Thyroid gland (tissue), 4 donors: ENCODE measurements around the gene CGB8. TPM values are rescaled to one million over a fixed set of nuclear protein-coding genes. Genes with fewer than 3 reads are reported as not detected.

Source experiments
- DNase-seq, 2 donors: peaks; one replicate each; pipeline ENCODE4 v3.0.0-alpha.2; 2019
- H3K27ac ChIP-seq, 3 donors: fragments of 200-600 bp; sonication (generic); 1 replicate in 2 of 3; 2 replicates in 1 of 3; pipeline ENCODE4 v1.5.1; 2016 to 2019; ENCODE audit warnings: mild to moderate bottlenecking in 1 of 3, moderate library complexity in 1 of 3
- H3K27me3 ChIP-seq: fragments of 200-600 bp; sonication (generic); one replicate; pipeline ENCODE4 v1.5.1; 2019
- H3K36me3 ChIP-seq, 2 donors: fragments of 200-600 bp; sonication (generic); one replicate each; pipeline ENCODE4 v1.5.1; 2016 to 2019
- H3K4me1 ChIP-seq, 2 donors: fragments of 200-600 bp; sonication (generic); one replicate each; pipeline ENCODE4 v1.5.1; 2017 to 2019
- H3K4me3 ChIP-seq, 3 donors: fragments of 200-600 bp; sonication (generic); replicated peaks in 1 of 3; 1 replicate in 2 of 3; 2 replicates in 1 of 3; pipeline ENCODE4 v1.5.1; 2016; ENCODE audit warnings: mild to moderate bottlenecking in 1 of 3
- H3K9me3 ChIP-seq: fragments of 200-600 bp; sonication (generic); one replicate; pipeline ENCODE4 v1.5.1; 2017
- POLR2A ChIP-seq, 2 donors: fragments of 450-650 bp; IDR thresholded peaks; one replicate each; pipeline ENCODE4 v1.6.1; 2017; ENCODE audit warnings: antibody characterized with exemption in 2 of 2, mild to moderate bottlenecking in 2 of 2, moderate library complexity in 1 of 2
- WGBS, 2 donors: methylation state at CpG; one replicate each; pipeline ENCODE4 v1.1.5; 2017; 5-methylcytosine and 5-hydroxymethylcytosine counted together
- intact Hi-C: fragments of 100-400 bp; cut with DNase I; formaldehyde crosslinking; loops from one replicate; pipeline ENCODE4 v1.15.1; 2023
- microRNA-seq: library from miRNA; unstranded; fragments of <30 nt; microRNA quantifications from one replicate; pipeline ENCODE4, GENCODE V29; 2016
- small RNA-seq: library from RNA; depleted of rRNA; stranded (forward); fragments of <200 nt; gene quantifications from one replicate; pipeline ENCODE3, GENCODE V24; 2016
- total RNA-seq, 4 donors: library from RNA; depleted of rRNA; stranded (reverse); fragments of >200 nt; gene quantifications; one replicate each; pipeline ENCODE4 v1.2.3, GENCODE V29; 2016
- TF ChIP-seq, protein P1 (sequence below), 6 experiments: fragments of 200-600 bp in 3 of 6; fragments of 450-650 bp in 3 of 6; sonication (generic) in 3 of 6; IDR thresholded peaks; one replicate each; pipeline ENCODE4 v1.5.1; 2016 to 2019; ENCODE audit warnings: antibody characterized with exemption in 6 of 6, mild to moderate bottlenecking in 2 of 6, inconsistent platforms in 1 of 6, moderate library complexity in 1 of 6

The CGB8 gene
- total RNA-seq, 4 donors from 2014 or later: not detected

GRCh38 chr19:49004964-49005614 lies 43.8 kb downstream of the CGB8 start:
- H3K4me1 ChIP-seq: no peaks in the 10 kb centered on the region
- no peaks in the 10 kb centered on the region for H3K27me3 ChIP-seq
- no peak for DNase-seq
- peaks cover 42 to 48% of the 10 kb centered on the region in 2 donors for H3K36me3 ChIP-seq
- WGBS, 2 donors: 93 to 98% methylated on average over 7 of the region's 7 CpGs
- no peak overlapping the region for H3K4me3 ChIP-seq
- H3K27ac ChIP-seq: no peak overlapping the region
- TF ChIP-seq POLR2A (IDR thresholded peaks at IDR 0.05): no peak
- TF ChIP-seq, protein P1, sequence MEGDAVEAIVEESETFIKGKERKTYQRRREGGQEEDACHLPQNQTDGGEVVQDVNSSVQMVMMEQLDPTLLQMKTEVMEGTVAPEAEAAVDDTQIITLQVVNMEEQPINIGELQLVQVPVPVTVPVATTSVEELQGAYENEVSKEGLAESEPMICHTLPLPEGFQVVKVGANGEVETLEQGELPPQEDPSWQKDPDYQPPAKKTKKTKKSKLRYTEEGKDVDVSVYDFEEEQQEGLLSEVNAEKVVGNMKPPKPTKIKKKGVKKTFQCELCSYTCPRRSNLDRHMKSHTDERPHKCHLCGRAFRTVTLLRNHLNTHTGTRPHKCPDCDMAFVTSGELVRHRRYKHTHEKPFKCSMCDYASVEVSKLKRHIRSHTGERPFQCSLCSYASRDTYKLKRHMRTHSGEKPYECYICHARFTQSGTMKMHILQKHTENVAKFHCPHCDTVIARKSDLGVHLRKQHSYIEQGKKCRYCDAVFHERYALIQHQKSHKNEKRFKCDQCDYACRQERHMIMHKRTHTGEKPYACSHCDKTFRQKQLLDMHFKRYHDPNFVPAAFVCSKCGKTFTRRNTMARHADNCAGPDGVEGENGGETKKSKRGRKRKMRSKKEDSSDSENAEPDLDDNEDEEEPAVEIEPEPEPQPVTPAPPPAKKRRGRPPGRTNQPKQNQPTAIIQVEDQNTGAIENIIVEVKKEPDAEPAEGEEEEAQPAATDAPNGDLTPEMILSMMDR (IDR thresholded peaks at IDR 0.05): no peak
- no peaks in the 10 kb centered on the region for H3K9me3 ChIP-seq
- intact Hi-C loops: no loop called here

- intact Hi-C loops: no loop called here
- Histone ChIP-seq H3K27me3 (no peaks in the 10 kb centered on the region), H3K4me3 (no peak overlapping the region), H3K9me3 (no peaks in the 10 kb centered on the region), H3K27ac (no peak overlapping the region), H3K4me1 (no peaks in the 10 kb centered on the region), H3K36me3 (peaks cover 35 to 40% of the 10 kb centered on the region in 2 donors)
- no peak for DNase-seq
- no peak for TF ChIP-seq POLR2A (IDR thresholded peaks at IDR 0.05)
- TF ChIP-seq, protein P1 (IDR thresholded peaks at IDR 0.05): no peak
- 95 to 97% methylated on average over 15 of the region's 15 CpGs for WGBS, 2 donors
These were observed 44.8 kb downstream of the CGB8 start for GRCh38 chr19:49004133-49004532.

GRCh38 chr19:48999481-49000325 lies 49.2 kb downstream of the CGB8 start:
- no peak for TF ChIP-seq POLR2A (IDR thresholded peaks at IDR 0.05)
- TF ChIP-seq, protein P1 (IDR thresholded peaks at IDR 0.05): peak; percentile 11 to 50 (median 26)
- DNase-seq: peak; percentile 17 to 27
- H3K36me3 ChIP-seq: peaks cover 8 to 14% of the 10 kb centered on the region in 2 donors
- no peak overlapping the region for H3K4me3 ChIP-seq
- H3K27ac ChIP-seq: no peak overlapping the region
- H3K4me1 ChIP-seq: peaks cover 1 to 3% of the 10 kb centered on the region in 2 donors
- intact Hi-C loops: no loop called here
- H3K27me3 ChIP-seq: no peaks in the 10 kb centered on the region
- WGBS, 2 donors: 63 to 71% methylated on average over 14 to 15 of the region's 16 CpGs
- H3K9me3 ChIP-seq: no peaks in the 10 kb centered on the region

DNA sequence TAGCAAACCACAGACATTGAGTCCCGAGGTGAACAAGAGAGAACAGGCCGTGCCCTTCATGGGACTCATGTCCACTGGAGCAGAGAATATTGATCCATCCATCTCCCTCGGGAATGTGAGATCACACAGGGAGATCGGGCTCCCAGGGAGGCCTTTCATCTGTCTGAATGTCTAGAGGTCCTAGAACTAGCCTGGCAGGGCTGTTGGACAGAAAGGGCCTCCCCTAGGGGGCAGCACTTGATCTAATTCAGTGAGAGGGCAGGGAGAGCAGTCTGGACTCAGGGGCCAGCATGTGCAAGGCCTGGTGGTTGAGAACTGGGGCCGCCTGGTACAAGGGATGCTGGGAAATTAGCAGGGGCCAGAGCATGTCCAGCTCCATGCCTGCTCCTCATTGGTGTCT lies 50.9 kb downstream of the CGB8 start:
- peak; percentile 20 to 27 for DNase-seq
- intact Hi-C loops: no loop called here

More for the DNA sequence above, 50.9 kb downstream of the CGB8 start:
- WGBS, 2 donors: 62 to 74% methylated on average over 2 to 5 of the region's 5 CpGs
- H3K27ac ChIP-seq: no peak overlapping the region
- H3K4me3 ChIP-seq: no peak overlapping the region
- H3K4me1 ChIP-seq: peaks cover 8 to 11% of the 10 kb centered on the region in 2 donors
- H3K27me3 ChIP-seq: no peaks in the 10 kb centered on the region
- TF ChIP-seq, protein P1 (IDR thresholded peaks at IDR 0.05): peak in 1 of 6 experiments; percentile 12
- TF ChIP-seq POLR2A (IDR thresholded peaks at IDR 0.05): no peak
- no peaks in the 10 kb centered on the region for H3K9me3 ChIP-seq
- peaks cover 0 to under 1% of the 10 kb centered on the region in 2 donors for H3K36me3 ChIP-seq

Small RNA genes lying within 50 kb of the gene (microRNA-seq; reads per million reads assigned to microRNA genes)
- not detected for gene MIR6798

Small RNA genes lying within 50 kb of the gene (small RNA-seq; reads per million reads assigned to genes)
- gene MIR6798: not detected
- not detected for gene RN7SL708P

Other genes starting within 250 kb of the CGB8 start
- gene BCAT2, start 238.1 kb downstream of the CGB8 start, total RNA-seq: 10 to 100 TPM; 35.4 to 52.8 (median 45.9) TPM
- gene HSD17B14, start 212.6 kb downstream of the CGB8 start, total RNA-seq: 10 to 100 TPM; 11.9 to 46.8 (median 22.2) TPM
- 10 to 100 TPM; 15.2 to 21.8 (median 19.0) TPM for gene PLEKHA4, start 180.5 kb downstream of the CGB8 start, total RNA-seq
- 10 to 100 TPM; 18.7 to 31.7 (median 24.2) TPM for gene PPP1R15A, start 176.7 kb downstream of the CGB8 start, total RNA-seq
- gene TULP2, start 150.4 kb downstream of the CGB8 start, total RNA-seq: under 1 TPM in 1 of 4 donors, not detected in 3; 0.27 TPM
- gene NUCB1, start 148.8 kb downstream of the CGB8 start, total RNA-seq: 100 to 1,000 TPM; 267 to 424 (median 371) TPM
- gene DHDH, start 115.4 kb downstream of the CGB8 start, total RNA-seq: not detected
- 10 to 100 TPM; 28.2 to 74.4 (median 41.2) TPM for gene BAX, start 94.2 kb downstream of the CGB8 start, total RNA-seq
- over 10,000 TPM in 1 of 4 donors, 1,000 to 10,000 TPM in 3; 5,748 to 12,335 (median 7,175) TPM for gene FTL, start 83.8 kb downstream of the CGB8 start, total RNA-seq
- gene GYS1, start 55.8 kb downstream of the CGB8 start, total RNA-seq: 10 to 100 TPM; 17.9 to 33.2 (median 23.9) TPM
- 100 to 1,000 TPM in 3 of 4 donors, 10 to 100 TPM in 1; 80.5 to 131 (median 118) TPM for gene RUVBL2, start 55.2 kb downstream of the CGB8 start, total RNA-seq
- not detected for gene LHB, start 32.0 kb downstream of the CGB8 start, total RNA-seq
- not detected for gene CGB3, start 24.8 kb downstream of the CGB8 start, total RNA-seq
- gene CGB2, start 17.2 kb downstream of the CGB8 start, total RNA-seq: not detected
- not detected for gene CGB1, start 12.2 kb downstream of the CGB8 start, total RNA-seq
- gene CGB5, start 5.3 kb downstream of the CGB8 start, total RNA-seq: under 1 TPM in 1 of 4 donors, not detected in 3; 0.56 TPM
- gene CGB7, start 8.6 kb upstream of the CGB8 start, total RNA-seq: not detected
- under 1 TPM in 1 of 4 donors, not detected in 3; 0.33 TPM for gene NTF4, start 15.7 kb upstream of the CGB8 start, total RNA-seq
- gene KCNA7, start 23.6 kb upstream of the CGB8 start, total RNA-seq: not detected
- 100 to 1,000 TPM; 253 to 388 (median 305) TPM for gene SNRNP70, start 36.3 kb upstream of the CGB8 start, total RNA-seq
- gene LIN7B, start 65.3 kb upstream of the CGB8 start, total RNA-seq: 10 to 100 TPM; 10.5 to 17.7 (median 13.8) TPM
- gene C19orf73, start 70.0 kb upstream of the CGB8 start, total RNA-seq: 10 to 100 TPM in 1 of 4 donors, 1 to 10 TPM in 3; 1.7 to 13.4 (median 6.1) TPM
- gene PPFIA3, start 70.4 kb upstream of the CGB8 start, total RNA-seq: 1 to 10 TPM; 4.6 to 7.4 (median 5.3) TPM
- gene HRC, start 106.3 kb upstream of the CGB8 start, total RNA-seq: 1 to 10 TPM; 1.1 to 4.1 (median 2.1) TPM
- 10 to 100 TPM; 18.4 to 36.4 (median 26.1) TPM for gene TRPM4, start 108.7 kb upstream of the CGB8 start, total RNA-seq